NB4 (cell line): ENCODE results near the gene PRKG1.

ENCODE experiments used
- DNase-seq: peaks from one replicate; pipeline ENCODE4 v3.0.0; 2010; ENCODE audit warnings: low read depth
- H3K4me3 ChIP-seq: one replicate; pipeline ENCODE4 v1.5.1; 2011; ENCODE audit warnings: mild to moderate bottlenecking, low read depth, low read length, moderate library complexity
- MYC ChIP-seq: IDR thresholded peaks from 2 replicates; pipeline ENCODE4 v1.6.1; 2011; ENCODE audit warnings: low read depth, low read length
- POLR2A ChIP-seq: IDR thresholded peaks from 2 replicates; pipeline ENCODE4 v1.6.1; 2011; ENCODE audit warnings: mild to moderate bottlenecking; ENCODE audit not compliant: insufficient read length; ENCODE audit errors: extremely low read depth
- TF ChIP-seq, protein P1 (sequence below): IDR thresholded peaks from 2 replicates; pipeline ENCODE4 v1.6.1; 2011; ENCODE audit warnings: low read depth, low read length
- TF ChIP-seq, protein P2 (sequence below): IDR thresholded peaks from one replicate; pipeline ENCODE4 v1.5.1; 2012; ENCODE audit warnings: low read depth, low read length

PRKG1 gene

DNA sequence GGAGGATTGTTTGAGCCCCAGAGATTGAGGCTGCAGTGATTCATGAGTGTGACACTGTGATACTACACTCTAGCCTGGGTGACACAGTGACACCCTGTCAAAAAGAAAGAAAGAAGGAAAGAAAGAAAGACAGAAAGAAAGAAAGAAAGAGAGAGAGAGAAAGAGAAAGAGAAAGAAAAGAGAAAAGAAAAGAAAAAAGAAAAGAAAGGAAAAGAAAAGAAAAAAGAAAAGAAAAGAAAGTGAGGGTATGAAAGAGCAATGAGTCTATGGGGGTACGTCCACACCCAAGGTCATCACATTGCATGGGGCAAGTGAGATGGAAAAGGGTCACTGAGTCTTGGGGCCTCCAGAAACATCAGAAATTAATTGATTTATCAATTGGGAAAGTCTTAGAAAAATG is 760.3 kb downstream of the PRKG1 start:
- no peak for DNase-seq
- H3K4me3 ChIP-seq = no peak overlapping the region
- TF ChIP-seq, protein P1, sequence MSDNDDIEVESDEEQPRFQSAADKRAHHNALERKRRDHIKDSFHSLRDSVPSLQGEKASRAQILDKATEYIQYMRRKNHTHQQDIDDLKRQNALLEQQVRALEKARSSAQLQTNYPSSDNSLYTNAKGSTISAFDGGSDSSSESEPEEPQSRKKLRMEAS = no peak
- TF ChIP-seq, protein P2, sequence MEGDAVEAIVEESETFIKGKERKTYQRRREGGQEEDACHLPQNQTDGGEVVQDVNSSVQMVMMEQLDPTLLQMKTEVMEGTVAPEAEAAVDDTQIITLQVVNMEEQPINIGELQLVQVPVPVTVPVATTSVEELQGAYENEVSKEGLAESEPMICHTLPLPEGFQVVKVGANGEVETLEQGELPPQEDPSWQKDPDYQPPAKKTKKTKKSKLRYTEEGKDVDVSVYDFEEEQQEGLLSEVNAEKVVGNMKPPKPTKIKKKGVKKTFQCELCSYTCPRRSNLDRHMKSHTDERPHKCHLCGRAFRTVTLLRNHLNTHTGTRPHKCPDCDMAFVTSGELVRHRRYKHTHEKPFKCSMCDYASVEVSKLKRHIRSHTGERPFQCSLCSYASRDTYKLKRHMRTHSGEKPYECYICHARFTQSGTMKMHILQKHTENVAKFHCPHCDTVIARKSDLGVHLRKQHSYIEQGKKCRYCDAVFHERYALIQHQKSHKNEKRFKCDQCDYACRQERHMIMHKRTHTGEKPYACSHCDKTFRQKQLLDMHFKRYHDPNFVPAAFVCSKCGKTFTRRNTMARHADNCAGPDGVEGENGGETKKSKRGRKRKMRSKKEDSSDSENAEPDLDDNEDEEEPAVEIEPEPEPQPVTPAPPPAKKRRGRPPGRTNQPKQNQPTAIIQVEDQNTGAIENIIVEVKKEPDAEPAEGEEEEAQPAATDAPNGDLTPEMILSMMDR = no peak
- TF ChIP-seq MYC (no peak), POLR2A (no peak)

DNA sequence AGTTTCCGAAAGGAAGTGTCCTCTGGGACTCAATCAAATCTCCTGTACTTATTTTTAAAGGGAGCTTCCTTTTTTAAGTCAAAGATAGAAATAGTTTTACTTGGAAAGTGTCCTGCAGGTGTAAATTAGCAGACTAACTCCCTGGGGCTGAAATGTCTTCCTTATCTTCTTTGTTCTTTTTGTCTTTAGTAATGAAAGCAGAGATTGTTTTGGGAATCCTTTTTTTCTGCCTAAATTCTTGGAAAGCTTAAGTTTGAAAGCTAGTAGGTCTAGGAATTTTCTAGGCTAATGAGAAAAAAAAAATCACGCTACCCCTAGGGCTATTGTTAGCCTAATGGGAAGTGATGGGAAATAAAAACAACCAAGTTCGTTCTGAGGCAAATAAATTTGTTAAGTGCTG is 764.2 kb downstream of the PRKG1 start:
- TF ChIP-seq, protein P2 = no peak
- TF ChIP-seq MYC (no peak), POLR2A (no peak)
- TF ChIP-seq, protein P1 = no peak
- no peak overlapping the region for H3K4me3 ChIP-seq
- DNase-seq = no peak

DNA sequence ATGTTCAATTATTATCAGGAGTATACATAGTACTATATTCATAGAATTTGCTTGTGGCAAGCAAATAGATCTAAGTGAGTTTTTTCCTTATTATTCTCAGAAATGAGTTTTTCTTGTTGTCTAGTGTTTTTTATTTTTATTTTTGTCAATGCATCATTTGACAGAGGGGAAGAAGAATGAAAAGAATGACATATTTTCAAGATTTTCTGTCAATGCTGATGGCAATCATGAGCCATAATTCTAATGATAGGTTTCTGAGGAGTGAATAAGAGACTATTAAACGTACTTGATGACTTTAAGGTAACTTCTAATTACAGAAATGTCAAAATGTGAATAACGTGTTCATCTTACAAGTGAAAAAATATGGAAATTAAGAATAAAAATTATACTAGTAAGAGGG is 769.7 kb downstream of the PRKG1 start:
- TF ChIP-seq, protein P1 = no peak
- TF ChIP-seq MYC (no peak), POLR2A (no peak)
- TF ChIP-seq, protein P2 = no peak
- no peak for DNase-seq
- no peak overlapping the region for H3K4me3 ChIP-seq

DNA sequence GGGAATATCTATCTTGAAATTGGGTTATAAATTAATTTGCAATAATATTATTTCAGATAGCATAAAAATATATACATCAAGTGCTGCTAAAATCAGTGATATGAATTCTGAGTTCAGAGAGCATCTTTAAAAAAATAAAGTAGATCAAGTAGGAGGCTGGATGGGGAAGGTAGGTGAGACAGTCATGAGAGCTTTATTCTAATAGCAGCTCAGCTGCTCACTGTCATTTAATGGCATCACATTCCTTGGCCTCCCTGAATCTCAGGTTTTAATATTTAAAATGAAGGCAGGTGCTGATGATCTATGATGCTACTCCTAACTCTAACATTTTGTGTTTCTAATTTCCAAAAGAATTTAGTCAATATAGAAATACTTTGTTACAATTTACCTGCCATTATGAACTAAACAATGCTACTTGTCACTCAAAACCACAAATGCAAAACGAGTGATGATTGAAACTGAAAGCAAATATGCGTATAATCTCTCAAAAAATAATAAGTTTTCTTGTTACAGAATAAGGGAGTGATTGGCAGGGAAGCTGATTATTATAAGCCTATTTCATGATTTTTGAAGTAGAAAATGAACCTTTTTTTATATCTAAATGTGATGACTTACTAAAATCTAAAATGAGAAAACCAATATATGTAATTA is 772.7 kb downstream of the PRKG1 start:
- no peak overlapping the region for H3K4me3 ChIP-seq
- TF ChIP-seq MYC (no peak), POLR2A (no peak)
- TF ChIP-seq, protein P1 = no peak
- TF ChIP-seq, protein P2 = no peak
- DNase-seq = no peak

DNA sequence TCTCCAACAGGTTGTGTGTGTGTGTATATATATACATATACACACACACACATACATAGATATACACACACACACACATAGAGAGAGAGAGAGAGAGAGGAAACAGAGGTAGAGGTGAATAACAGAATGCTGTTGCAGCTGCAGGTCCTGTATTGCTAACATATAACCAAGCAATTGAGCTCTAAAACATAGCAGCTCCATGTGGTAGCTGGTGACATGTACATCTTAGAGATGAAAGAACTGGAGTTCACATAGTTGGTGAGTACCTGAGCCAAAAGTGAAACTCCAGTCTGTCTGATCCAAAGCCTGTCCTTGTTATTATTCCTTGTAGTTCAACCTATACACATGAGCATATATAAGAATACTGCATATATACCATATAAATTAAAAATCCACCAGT is 778.0 kb downstream of the PRKG1 start:
- no peak overlapping the region for H3K4me3 ChIP-seq
- TF ChIP-seq POLR2A = no peak
- TF ChIP-seq, protein P1 = no peak
- TF ChIP-seq, protein P2 = no peak
- TF ChIP-seq MYC = no peak
- DNase-seq = no peak

DNA sequence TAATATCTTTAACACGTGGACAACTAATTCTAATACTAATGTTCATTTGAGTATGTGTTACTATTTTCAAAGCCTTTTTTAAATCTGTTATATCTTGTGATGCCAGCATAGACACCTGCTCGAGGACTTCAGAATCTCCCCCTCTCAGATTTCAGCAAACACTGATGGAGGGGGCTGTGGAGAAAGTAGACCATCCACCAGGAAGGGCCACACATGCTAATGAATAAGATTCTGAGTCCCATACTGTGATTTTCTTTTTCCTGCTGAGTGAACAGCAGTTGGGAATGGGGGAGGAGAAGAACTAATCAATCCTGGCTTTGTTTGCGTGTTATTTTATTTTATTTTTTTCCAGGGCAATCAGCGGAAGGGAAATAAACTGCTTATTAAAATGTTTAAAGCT is 783.0 kb downstream of the PRKG1 start:
- DNase-seq = no peak
- TF ChIP-seq, protein P2 = no peak
- TF ChIP-seq MYC = no peak
- no peak for TF ChIP-seq POLR2A
- TF ChIP-seq, protein P1 = no peak
- H3K4me3 ChIP-seq = no peak overlapping the region
